ENCODE measurements around the gene CDH22. TPM values are rescaled to one million over a fixed set of nuclear protein-coding genes. Genes with fewer than 3 reads are reported as not detected.

CDH22 gene
- total and polyA plus RNA-seq, 9 of the 15 experiments (the other 6 are each of a cell fraction or from before 2014, with no cell fraction given), result 0.07 to 0.08 TPM; not detected in 7

GRCh38 chr20:46177768-46178167 is 130.5 kb downstream of the CDH22 start (continued):
- TF ChIP-seq CCNT2 (IDR thresholded peaks at IDR 0.05; ENCODE audit: borderline replicate concordance, extremely low read depth, insufficient read length, low read depth, low read length) (no peak), PURB (CRISPR knock-in tag; IDR thresholded peaks at IDR 0.05; ENCODE audit: low read depth) (no peak), BRD4 (IDR thresholded peaks at IDR 0.05) (no peak), RBM39 (optimal IDR thresholded peaks at IDR 0.05; ENCODE audit: low read depth, low read length) (no peak), NELFE (IDR thresholded peaks at IDR 0.05; ENCODE audit: insufficient read depth, insufficient read length) (no peak), PHF8 (IDR thresholded peaks at IDR 0.05; ENCODE audit: borderline replicate concordance, low read length) (no peak), ZZZ3 (IDR thresholded peaks at IDR 0.05) (no peak), ZC3H8 (IDR thresholded peaks at IDR 0.05) (no peak)

- no peak overlapping the region for H3K27ac ChIP-seq (ENCODE audit: extremely low read depth, low read depth, low read length)
- H3K9ac ChIP-seq (ENCODE audit: insufficient read depth in 1 of 2, low read depth in 2 of 2, low read length in 2 of 2), result peak overlapping the region in 1 of 2 experiments; percentile 30; a peak in 1 of 4 replicates
- H3K4me3 ChIP-seq, result no peak overlapping the region
- CTCF ChIA-PET (ENCODE audit: low intra/inter-chr PET ratio), result no interaction called here
- FAIRE-seq (no peak), DNase-seq (ENCODE audit: extremely low read depth in 1 of 4, low spot score in 3 of 4) (no peak), ATAC-seq (no peak)
- peaks cover 21 to 71% of the 10 kb centered on the region in 2 experiments for H3K27me3 ChIP-seq (ENCODE audit: control insufficient read depth in 2 of 2, insufficient read depth in 2 of 2, low read length in 2 of 2)
- in situ Hi-C loops (cut with MboI), result no loop called here
- peaks cover 0 to 10% of the 10 kb centered on the region in 2 experiments; a peak in 1 of 5 replicates for H3K4me1 ChIP-seq (replicated peaks in 1 of 2; ENCODE audit: control insufficient read depth in 2 of 2, insufficient read depth in 2 of 2, low read length in 2 of 2)
- no peak overlapping the region for H3K4me2 ChIP-seq (ENCODE audit: insufficient read depth, low read length)
- no peaks in the 10 kb centered on the region for H3K79me2 ChIP-seq (ENCODE audit: control insufficient read depth, insufficient read depth, low read length)
- no peaks in the 10 kb centered on the region for H3K9me3 ChIP-seq (replicated peaks; ENCODE audit: control insufficient read depth, insufficient read depth, low read depth, low read length)
- intact Hi-C loops (cut with micrococcal nuclease), result no loop called here
- H3K9me1 ChIP-seq (ENCODE audit: control insufficient read depth, insufficient read depth, low read length), result no peaks in the 10 kb centered on the region
- H2AFZ ChIP-seq (ENCODE audit: low read depth, low read length), result no peak overlapping the region
- POLR2A ChIA-PET, result interaction anchor here (0.6 to 0.9 kb wide), 4 partner anchors 17 to 167 kb away, joined by 3 read pairs; no protein-coding TSS in a partner anchor
- no TSS peak for BruUV-seq (replicated peaks)
- no peak for TF ChIP-seq NFXL1 (CRISPR knock-in tag; IDR thresholded peaks at IDR 0.05)
- TF ChIP-seq MYC (IDR thresholded peaks at IDR 0.05; ENCODE audit: low read depth, low read length), result no peak
- TF ChIP-seq MYC (CRISPR knock-in tag; IDR thresholded peaks at IDR 0.05; ENCODE audit: borderline replicate concordance, low read depth), result no peak
- TF ChIP-seq NRF1 (conservative IDR thresholded peaks at IDR 0.05 in 1 of 2, IDR thresholded peaks at IDR 0.05 in 1 of 2), result no peak
- TF ChIP-seq CBX5 (IDR thresholded peaks at IDR 0.05; ENCODE audit: borderline replicate concordance, low read depth), result no peak
- no peak for TF ChIP-seq ZKSCAN3 (CRISPR knock-in tag; IDR thresholded peaks at IDR 0.05)
- no peak for TF ChIP-seq RNF219 (CRISPR knock-in tag; IDR thresholded peaks at IDR 0.05)
- no peak for TF ChIP-seq PRMT5 (CRISPR knock-in tag; IDR thresholded peaks at IDR 0.05)
- no peak for TF ChIP-seq ZNF584 (CRISPR knock-in tag; IDR thresholded peaks at IDR 0.05; ENCODE audit: low read depth)
- TF ChIP-seq RBFOX2 (IDR thresholded peaks at IDR 0.05; ENCODE audit: low read depth, low read length), result no peak
- no peak for TF ChIP-seq TAL1 (IDR thresholded peaks at IDR 0.05)
- no peak for TF ChIP-seq FOSL1 (tag; conservative IDR thresholded peaks at IDR 0.05)
- H3K36me3 ChIP-seq (ENCODE audit: control insufficient read depth, insufficient read depth, low read length), result no peaks in the 10 kb centered on the region
- peaks cover 11% of the 10 kb centered on the region; the same call in 1 of the 2 replicates for H4K20me1 ChIP-seq (replicated peaks; ENCODE audit: control insufficient read depth, insufficient read depth, low read length)
- 0% methylated on average over 11 of the region's 13 CpGs for WGBS (ENCODE audit: insufficient coverage, low coverage, missing lambda C conversion rate)
Observed at GRCh38 chr20:46176739-46177378, 131.4 kb downstream of the CDH22 start.
